GM12891 (cell line): Measurements from ENCODE around the gene ZP1.

Experiments
- PAX5 ChIP-seq: IDR thresholded peaks from 2 replicates; pipeline ENCODE4 v1.6.1; 2011; ENCODE audit warnings: low read length, moderate library complexity, mild to moderate bottlenecking; ENCODE audit not compliant: insufficient read depth, severe bottlenecking
- POLR2A ChIP-seq: IDR thresholded peaks from 2 replicates; pipeline ENCODE4 v1.6.1; 2011; ENCODE audit warnings: low read depth, low read length, control low read depth
- POLR2AphosphoS5 ChIP-seq: IDR thresholded peaks from 2 replicates; pipeline ENCODE4 v1.6.1; 2011; ENCODE audit warnings: low read depth, low read length, control low read depth
- POU2F2 ChIP-seq: IDR thresholded peaks from 2 replicates; pipeline ENCODE4 v1.6.1; 2011; ENCODE audit warnings: low read depth, mild to moderate bottlenecking, control low read depth, low read length, moderate library complexity
- SPI1 ChIP-seq: IDR thresholded peaks from 2 replicates; pipeline ENCODE4 v1.6.1; 2011; ENCODE audit warnings: low read depth, low read length, control low read depth
- TAF1 ChIP-seq: IDR thresholded peaks from 2 replicates; pipeline ENCODE4 v1.6.1; 2011; ENCODE audit warnings: low read depth, low read length, control low read depth

GRCh38 chr11:60841797-60842667 is 25.3 kb upstream of the ZP1 start, which contains the start of gene CCDC86:
- TF ChIP-seq POLR2AphosphoS5 = peak; percentile 51; the same call in 1 of the 2 replicates
- peak; percentile 73; the same call in 1 of the 2 replicates for TF ChIP-seq POU2F2
- TF ChIP-seq POLR2A = no peak
- peak; percentile 46 for TF ChIP-seq TAF1
- no peak for TF ChIP-seq SPI1
- peak; percentile 55 for TF ChIP-seq PAX5
